PFSK-1 (cell line): Measurements from ENCODE around the gene BCL2L1.

Source experiments
- FOXP2 ChIP-seq: optimal IDR thresholded peaks from 2 replicates; pipeline ENCODE3; 2011; ENCODE audit warnings: borderline replicate concordance, control low read depth, inconsistent platforms; ENCODE audit not compliant: insufficient read depth; ENCODE audit errors: extremely low read length, extremely low read depth
- POLR2AphosphoS5 ChIP-seq: IDR thresholded peaks from 2 replicates; pipeline ENCODE4 v1.6.1; 2012; ENCODE audit warnings: low read depth, mild to moderate bottlenecking, control low read depth, low read length, moderate library complexity

- no peak for TF ChIP-seq POLR2AphosphoS5
- no peak for TF ChIP-seq FOXP2
These were observed 52.1 kb downstream of the BCL2L1 start for GRCh38 chr20:31670371-31671228.
